SK-N-SH treated with all-trans-retinoic acid at 6 μM for 48 hours (cell line): ENCODE results near the gene DPP10.

Experiments used
- ATAC-seq: fragments of 200-7000 bp; cut with Tn5 transposase; 3 replicates; pipeline ENCODE4 v1.9.1; 2020; ENCODE audit warnings: mild to moderate bottlenecking, moderate library complexity
- ARNTL ChIP-seq: fragments of 450-650 bp; formaldehyde crosslinking; IDR thresholded peaks from 2 replicates; pipeline ENCODE4 v1.5.0; 2020; ENCODE audit warnings: low read depth, mild to moderate bottlenecking, moderate library complexity, borderline replicate concordance
- BACH2 ChIP-seq: fragments of 250-450 bp; sonication (Bioruptor Pico); IDR thresholded peaks from 2 replicates; pipeline ENCODE4 v1.9.0; 2021; ENCODE audit warnings: mild to moderate bottlenecking, borderline replicate concordance
- CSDC2 ChIP-seq: fragments of 250-450 bp; sonication (Bioruptor Pico); IDR thresholded peaks from 2 replicates; pipeline ENCODE4 v1.5.0; 2020; ENCODE audit warnings: mild to moderate bottlenecking, moderate library complexity
- ESRRG ChIP-seq: fragments of 250-450 bp; sonication (Bioruptor Pico); IDR thresholded peaks from 2 replicates; pipeline ENCODE4 v1.6.1; 2021; ENCODE audit warnings: mild to moderate bottlenecking
- GLIS3 ChIP-seq: fragments of 250-450 bp; sonication (Bioruptor Pico); IDR thresholded peaks from 2 replicates; pipeline ENCODE4 v1.5.0; 2020; ENCODE audit warnings: mild to moderate bottlenecking, moderate library complexity
- ISL1 ChIP-seq: fragments of 250-450 bp; sonication (Bioruptor Pico); IDR thresholded peaks from 2 replicates; pipeline ENCODE4 v2.1.2; 2022; ENCODE audit warnings: mild to moderate bottlenecking, moderate library complexity
- OSR1 ChIP-seq: fragments of 250-450 bp; sonication (Bioruptor Pico); IDR thresholded peaks from 2 replicates; pipeline ENCODE4 v1.8.0; 2022; ENCODE audit warnings: moderate library complexity, mild to moderate bottlenecking, inconsistent platforms
- PPARA ChIP-seq: fragments of 250-450 bp; sonication (Bioruptor Pico); IDR thresholded peaks from 2 replicates; pipeline ENCODE4 v1.5.0; 2020; ENCODE audit warnings: mild to moderate bottlenecking, borderline replicate concordance
- RARB ChIP-seq: fragments of 250-450 bp; sonication (Bioruptor Pico); IDR thresholded peaks from 2 replicates; pipeline ENCODE4 v1.8.0; 2021; ENCODE audit warnings: mild to moderate bottlenecking, moderate library complexity
- TCF4 ChIP-seq: fragments of 250-450 bp; sonication (Bioruptor Pico); IDR thresholded peaks from 2 replicates; pipeline ENCODE4 v1.8.0; 2021; ENCODE audit warnings: mild to moderate bottlenecking, moderate library complexity, borderline replicate concordance
- TOX ChIP-seq: fragments of 250-450 bp; sonication (Bioruptor Pico); IDR thresholded peaks from 2 replicates; pipeline ENCODE4 v1.8.0; 2021; ENCODE audit warnings: mild to moderate bottlenecking, moderate library complexity, borderline replicate concordance
- ZC3H10 ChIP-seq: fragments of 250-450 bp; sonication (Bioruptor Pico); IDR thresholded peaks from 2 replicates; pipeline ENCODE4 v1.5.1; 2021; ENCODE audit warnings: mild to moderate bottlenecking, moderate library complexity
- ZFP3 ChIP-seq: fragments of 250-450 bp; sonication (Bioruptor Pico); IDR thresholded peaks from 2 replicates; pipeline ENCODE4 v1.5.0; 2020; ENCODE audit warnings: mild to moderate bottlenecking, moderate library complexity
- ZFP30 ChIP-seq: fragments of 450-650 bp; formaldehyde crosslinking; IDR thresholded peaks from 2 replicates; pipeline ENCODE4 v1.5.0; 2022; ENCODE audit warnings: mild to moderate bottlenecking, moderate library complexity
- ZNF565 ChIP-seq: fragments of 450-650 bp; formaldehyde crosslinking; conservative IDR thresholded peaks from 2 replicates; pipeline ENCODE4 v1.5.0; 2020; ENCODE audit warnings: low read depth, mild to moderate bottlenecking, moderate library complexity
- ZNF70 ChIP-seq: fragments of 450-650 bp; formaldehyde crosslinking; IDR thresholded peaks from 2 replicates; pipeline ENCODE4 v1.5.0; 2020; ENCODE audit warnings: mild to moderate bottlenecking, moderate library complexity
- ZNF8 ChIP-seq: fragments of 450-650 bp; formaldehyde crosslinking; IDR thresholded peaks from 2 replicates; pipeline ENCODE4 v1.5.0; 2020; ENCODE audit warnings: mild to moderate bottlenecking, moderate library complexity
- TF ChIP-seq, protein P1 (sequence below): fragments of 250-450 bp; sonication (Bioruptor Pico); IDR thresholded peaks from 2 replicates; pipeline ENCODE4 v1.8.0; 2021; ENCODE audit warnings: low read depth, mild to moderate bottlenecking, moderate library complexity, borderline replicate concordance
- TF ChIP-seq, protein P2 (sequence below): fragments of 250-450 bp; sonication (Bioruptor Pico); IDR thresholded peaks from 2 replicates; pipeline ENCODE4 v1.5.1; 2020; ENCODE audit warnings: low read depth, mild to moderate bottlenecking, moderate library complexity
- TF ChIP-seq, protein P3 (sequence below): fragments of 250-450 bp; sonication (Bioruptor Pico); IDR thresholded peaks from 2 replicates; pipeline ENCODE4 v1.5.1; 2021; ENCODE audit warnings: mild to moderate bottlenecking, moderate library complexity
- TF ChIP-seq, protein P4 (sequence below): fragments of 250-450 bp; sonication (Bioruptor Pico); IDR thresholded peaks from 2 replicates; pipeline ENCODE4 v1.5.0; 2020; ENCODE audit warnings: mild to moderate bottlenecking, moderate library complexity

Gene DPP10

DNA sequence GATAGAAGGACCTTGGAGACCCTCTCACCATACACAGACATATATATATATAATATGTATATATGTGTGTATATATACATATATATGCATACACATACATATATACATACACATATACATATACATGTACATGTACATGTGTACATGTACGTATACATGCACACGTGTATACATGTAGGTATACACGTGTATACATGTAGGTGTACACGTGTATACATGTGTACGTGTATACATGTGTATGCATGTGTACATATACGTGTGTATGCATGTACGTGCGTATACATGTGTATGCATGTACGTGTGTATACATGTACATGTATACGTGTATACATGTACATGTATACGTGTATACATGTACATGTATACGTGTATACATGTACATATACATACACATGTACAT lies 54.5 kb downstream of the DPP10 start:
- TF ChIP-seq, protein P1, sequence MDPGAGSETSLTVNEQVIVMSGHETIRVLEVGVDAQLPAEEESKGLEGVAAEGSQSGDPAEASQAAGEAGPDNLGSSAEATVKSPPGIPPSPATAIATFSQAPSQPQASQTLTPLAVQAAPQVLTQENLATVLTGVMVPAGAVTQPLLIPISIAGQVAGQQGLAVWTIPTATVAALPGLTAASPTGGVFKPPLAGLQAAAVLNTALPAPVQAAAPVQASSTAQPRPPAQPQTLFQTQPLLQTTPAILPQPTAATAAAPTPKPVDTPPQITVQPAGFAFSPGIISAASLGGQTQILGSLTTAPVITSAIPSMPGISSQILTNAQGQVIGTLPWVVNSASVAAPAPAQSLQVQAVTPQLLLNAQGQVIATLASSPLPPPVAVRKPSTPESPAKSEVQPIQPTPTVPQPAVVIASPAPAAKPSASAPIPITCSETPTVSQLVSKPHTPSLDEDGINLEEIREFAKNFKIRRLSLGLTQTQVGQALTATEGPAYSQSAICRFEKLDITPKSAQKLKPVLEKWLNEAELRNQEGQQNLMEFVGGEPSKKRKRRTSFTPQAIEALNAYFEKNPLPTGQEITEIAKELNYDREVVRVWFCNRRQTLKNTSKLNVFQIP = no peak
- no peak for TF ChIP-seq ZFP30 (CRISPR knock-in tag)
- no peak for TF ChIP-seq ISL1
- TF ChIP-seq RARB (CRISPR knock-in tag) = no peak
- TF ChIP-seq, all 23 proteins: peak for 0
- ATAC-seq = no peak

DNA sequence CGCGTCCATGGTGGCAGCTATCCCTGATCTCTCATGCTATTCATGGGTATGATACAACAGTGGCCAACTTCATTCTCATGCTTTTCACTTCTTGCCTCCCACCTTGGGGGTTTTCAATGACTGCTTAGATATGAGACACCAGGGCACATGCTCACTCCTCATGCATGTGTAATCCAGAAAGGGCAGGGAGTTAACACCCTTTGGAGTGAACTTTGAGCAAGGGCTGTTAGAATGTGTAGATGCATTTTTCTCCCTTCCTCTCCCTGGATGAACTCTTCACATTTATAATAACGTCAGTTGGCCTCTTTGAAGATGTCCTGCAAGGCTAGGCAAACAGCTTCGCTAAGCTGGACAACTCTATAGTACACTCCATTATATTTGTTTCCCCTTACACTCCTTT lies 56.7 kb downstream of the DPP10 start:
- no peak for ATAC-seq
- TF ChIP-seq ZNF70 (CRISPR knock-in tag) (no peak), PPARA (CRISPR knock-in tag) (no peak), RARB (CRISPR knock-in tag) (no peak), TCF4 (no peak), ISL1 (no peak)
- TF ChIP-seq, all 23 proteins: peak for 0

DNA sequence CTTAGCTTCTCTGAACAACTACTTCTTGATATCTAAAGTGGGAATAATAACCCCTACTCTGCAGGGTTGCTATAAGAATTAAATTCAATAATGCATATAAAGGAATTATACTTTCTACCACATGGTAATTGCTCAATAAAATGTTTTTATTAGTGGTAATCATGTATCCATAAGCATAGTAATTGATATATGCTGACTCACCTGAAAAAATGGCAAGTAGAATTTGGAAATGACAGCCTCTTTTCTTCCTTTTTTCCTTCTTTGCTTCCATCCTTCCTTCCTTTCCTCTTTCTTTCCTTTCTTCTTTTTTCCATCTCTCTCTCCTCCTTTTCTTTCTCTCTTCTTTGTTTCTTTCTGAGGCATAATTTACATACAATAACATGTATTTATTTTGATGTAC lies 65.3 kb downstream of the DPP10 start:
- TF ChIP-seq, protein P2, sequence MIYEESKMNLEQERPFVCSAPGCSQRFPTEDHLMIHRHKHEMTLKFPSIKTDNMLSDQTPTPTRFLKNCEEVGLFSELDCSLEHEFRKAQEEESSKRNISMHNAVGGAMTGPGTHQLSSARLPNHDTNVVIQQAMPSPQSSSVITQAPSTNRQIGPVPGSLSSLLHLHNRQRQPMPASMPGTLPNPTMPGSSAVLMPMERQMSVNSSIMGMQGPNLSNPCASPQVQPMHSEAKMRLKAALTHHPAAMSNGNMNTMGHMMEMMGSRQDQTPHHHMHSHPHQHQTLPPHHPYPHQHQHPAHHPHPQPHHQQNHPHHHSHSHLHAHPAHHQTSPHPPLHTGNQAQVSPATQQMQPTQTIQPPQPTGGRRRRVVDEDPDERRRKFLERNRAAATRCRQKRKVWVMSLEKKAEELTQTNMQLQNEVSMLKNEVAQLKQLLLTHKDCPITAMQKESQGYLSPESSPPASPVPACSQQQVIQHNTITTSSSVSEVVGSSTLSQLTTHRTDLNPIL (CRISPR knock-in tag) = no peak
- no peak for TF ChIP-seq OSR1 (CRISPR knock-in tag)
- no peak for TF ChIP-seq TCF4
- TF ChIP-seq ESRRG = no peak
- TF ChIP-seq ZFP30 (CRISPR knock-in tag) = no peak
- no peak for TF ChIP-seq ISL1
- TF ChIP-seq, protein P3, sequence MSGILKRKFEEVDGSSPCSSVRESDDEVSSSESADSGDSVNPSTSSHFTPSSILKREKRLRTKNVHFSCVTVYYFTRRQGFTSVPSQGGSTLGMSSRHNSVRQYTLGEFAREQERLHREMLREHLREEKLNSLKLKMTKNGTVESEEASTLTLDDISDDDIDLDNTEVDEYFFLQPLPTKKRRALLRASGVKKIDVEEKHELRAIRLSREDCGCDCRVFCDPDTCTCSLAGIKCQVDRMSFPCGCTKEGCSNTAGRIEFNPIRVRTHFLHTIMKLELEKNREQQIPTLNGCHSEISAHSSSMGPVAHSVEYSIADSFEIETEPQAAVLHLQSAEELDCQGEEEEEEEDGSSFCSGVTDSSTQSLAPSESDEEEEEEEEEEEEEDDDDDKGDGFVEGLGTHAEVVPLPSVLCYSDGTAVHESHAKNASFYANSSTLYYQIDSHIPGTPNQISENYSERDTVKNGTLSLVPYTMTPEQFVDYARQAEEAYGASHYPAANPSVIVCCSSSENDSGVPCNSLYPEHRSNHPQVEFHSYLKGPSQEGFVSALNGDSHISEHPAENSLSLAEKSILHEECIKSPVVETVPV (CRISPR knock-in tag) = no peak
- TF ChIP-seq ARNTL (CRISPR knock-in tag) = no peak
- no peak for TF ChIP-seq ZNF565 (CRISPR knock-in tag)

DNA sequence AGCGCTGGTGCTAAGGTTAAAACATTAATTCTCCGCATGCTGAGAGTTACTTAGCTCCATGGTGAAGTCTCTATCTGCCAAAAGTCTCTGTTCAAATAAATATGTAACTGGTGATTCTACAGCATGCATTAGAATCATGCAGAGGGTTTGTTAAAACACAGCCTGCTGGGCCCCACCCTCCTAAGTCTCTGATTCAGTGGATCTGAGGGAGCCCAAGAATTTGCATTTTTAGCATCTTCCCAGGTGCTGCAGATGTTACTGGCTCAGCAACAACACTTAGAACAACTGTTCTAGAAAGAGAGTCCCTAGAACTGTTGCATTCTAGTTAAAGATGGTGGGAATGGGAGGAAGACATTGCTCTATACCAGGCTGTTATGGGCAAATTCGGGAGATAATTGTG lies 73.4 kb downstream of the DPP10 start:
- TF ChIP-seq ZC3H10 (CRISPR knock-in tag) (no peak), ZFP3 (CRISPR knock-in tag) (no peak), TCF4 (no peak), GLIS3 (no peak), ZFP30 (CRISPR knock-in tag) (no peak), ISL1 (no peak), ZNF8 (CRISPR knock-in tag) (no peak), PPARA (CRISPR knock-in tag) (no peak), CSDC2 (CRISPR knock-in tag) (no peak), TOX (no peak), ESRRG (no peak), BACH2 (no peak), ZNF70 (CRISPR knock-in tag) (no peak), ARNTL (CRISPR knock-in tag) (no peak)
- TF ChIP-seq, protein P1 = no peak
- TF ChIP-seq, protein P3 (CRISPR knock-in tag) = no peak
- ATAC-seq = no peak

More for the DNA sequence above, 65.3 kb downstream of the DPP10 start:
- no peak for ATAC-seq

DNA sequence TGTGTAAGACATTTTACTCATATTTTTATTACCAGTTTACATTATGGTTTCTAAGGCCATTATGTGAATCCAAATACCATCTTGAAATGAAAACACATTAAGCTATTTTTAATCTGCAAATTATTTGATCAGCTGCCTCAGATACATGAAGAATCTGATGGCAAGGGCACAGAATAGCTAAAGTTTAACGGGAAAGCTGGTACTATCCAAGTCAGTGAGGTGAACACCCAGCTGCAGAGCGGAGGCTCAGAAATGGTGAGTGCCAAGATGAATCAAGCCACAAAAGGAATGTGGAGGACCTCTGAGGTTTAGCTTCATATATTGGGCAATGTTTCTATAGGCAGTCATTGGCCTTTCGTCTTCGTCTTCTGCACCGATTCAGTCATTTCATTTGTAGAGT lies 75.1 kb downstream of the DPP10 start:
- ATAC-seq = no peak
- TF ChIP-seq, protein P3 (CRISPR knock-in tag) = no peak
- TF ChIP-seq ZNF565 (CRISPR knock-in tag) = no peak
- TF ChIP-seq BACH2 = no peak
- TF ChIP-seq, protein P1 = no peak
- TF ChIP-seq ZNF8 (CRISPR knock-in tag) = no peak
- no peak for TF ChIP-seq TOX
- TF ChIP-seq, protein P4, sequence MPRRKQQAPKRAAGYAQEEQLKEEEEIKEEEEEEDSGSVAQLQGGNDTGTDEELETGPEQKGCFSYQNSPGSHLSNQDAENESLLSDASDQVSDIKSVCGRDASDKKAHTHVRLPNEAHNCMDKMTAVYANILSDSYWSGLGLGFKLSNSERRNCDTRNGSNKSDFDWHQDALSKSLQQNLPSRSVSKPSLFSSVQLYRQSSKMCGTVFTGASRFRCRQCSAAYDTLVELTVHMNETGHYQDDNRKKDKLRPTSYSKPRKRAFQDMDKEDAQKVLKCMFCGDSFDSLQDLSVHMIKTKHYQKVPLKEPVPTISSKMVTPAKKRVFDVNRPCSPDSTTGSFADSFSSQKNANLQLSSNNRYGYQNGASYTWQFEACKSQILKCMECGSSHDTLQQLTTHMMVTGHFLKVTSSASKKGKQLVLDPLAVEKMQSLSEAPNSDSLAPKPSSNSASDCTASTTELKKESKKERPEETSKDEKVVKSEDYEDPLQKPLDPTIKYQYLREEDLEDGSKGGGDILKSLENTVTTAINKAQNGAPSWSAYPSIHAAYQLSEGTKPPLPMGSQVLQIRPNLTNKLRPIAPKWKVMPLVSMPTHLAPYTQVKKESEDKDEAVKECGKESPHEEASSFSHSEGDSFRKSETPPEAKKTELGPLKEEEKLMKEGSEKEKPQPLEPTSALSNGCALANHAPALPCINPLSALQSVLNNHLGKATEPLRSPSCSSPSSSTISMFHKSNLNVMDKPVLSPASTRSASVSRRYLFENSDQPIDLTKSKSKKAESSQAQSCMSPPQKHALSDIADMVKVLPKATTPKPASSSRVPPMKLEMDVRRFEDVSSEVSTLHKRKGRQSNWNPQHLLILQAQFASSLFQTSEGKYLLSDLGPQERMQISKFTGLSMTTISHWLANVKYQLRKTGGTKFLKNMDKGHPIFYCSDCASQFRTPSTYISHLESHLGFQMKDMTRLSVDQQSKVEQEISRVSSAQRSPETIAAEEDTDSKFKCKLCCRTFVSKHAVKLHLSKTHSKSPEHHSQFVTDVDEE (CRISPR knock-in tag) = no peak
